ENCODE data around the gene MYO9B.
"Not testable (repeated sequence)": the region's sequence is repeated elsewhere in the genome, so short reads cannot be mapped to it uniquely, and the experiment has no call there.

The MYO9B gene

GRCh38 chr19:17091758-17092333 is 16.3 kb downstream of the MYO9B start:
- DNase-seq (ENCODE audit: low read depth) = no peak
- TF ChIP-seq, protein P1, sequence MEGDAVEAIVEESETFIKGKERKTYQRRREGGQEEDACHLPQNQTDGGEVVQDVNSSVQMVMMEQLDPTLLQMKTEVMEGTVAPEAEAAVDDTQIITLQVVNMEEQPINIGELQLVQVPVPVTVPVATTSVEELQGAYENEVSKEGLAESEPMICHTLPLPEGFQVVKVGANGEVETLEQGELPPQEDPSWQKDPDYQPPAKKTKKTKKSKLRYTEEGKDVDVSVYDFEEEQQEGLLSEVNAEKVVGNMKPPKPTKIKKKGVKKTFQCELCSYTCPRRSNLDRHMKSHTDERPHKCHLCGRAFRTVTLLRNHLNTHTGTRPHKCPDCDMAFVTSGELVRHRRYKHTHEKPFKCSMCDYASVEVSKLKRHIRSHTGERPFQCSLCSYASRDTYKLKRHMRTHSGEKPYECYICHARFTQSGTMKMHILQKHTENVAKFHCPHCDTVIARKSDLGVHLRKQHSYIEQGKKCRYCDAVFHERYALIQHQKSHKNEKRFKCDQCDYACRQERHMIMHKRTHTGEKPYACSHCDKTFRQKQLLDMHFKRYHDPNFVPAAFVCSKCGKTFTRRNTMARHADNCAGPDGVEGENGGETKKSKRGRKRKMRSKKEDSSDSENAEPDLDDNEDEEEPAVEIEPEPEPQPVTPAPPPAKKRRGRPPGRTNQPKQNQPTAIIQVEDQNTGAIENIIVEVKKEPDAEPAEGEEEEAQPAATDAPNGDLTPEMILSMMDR (conservative IDR thresholded peaks at IDR 0.05; ENCODE audit: low read depth, low read length) = no peak
- H3K4me3 ChIP-seq (ENCODE audit: low read length) = no peak overlapping the region

DNA sequence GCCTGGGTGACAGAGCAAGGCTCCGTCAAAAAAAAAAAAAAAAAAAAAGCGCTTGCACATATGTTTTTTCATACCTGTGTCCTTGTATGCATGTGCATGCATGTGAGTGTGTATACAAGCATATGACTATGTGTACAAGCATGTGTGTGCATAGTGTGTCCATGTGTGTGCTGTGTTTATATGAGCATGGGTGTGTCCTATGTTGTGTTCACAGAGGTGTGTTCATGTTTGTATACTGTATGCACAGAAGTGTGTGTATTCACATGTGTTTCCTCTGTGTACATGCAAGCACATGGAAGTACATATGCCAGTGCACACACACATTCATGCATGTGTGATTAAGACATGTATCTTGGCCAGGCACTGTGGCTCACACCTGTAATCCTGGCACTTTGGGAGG is 17.1 kb downstream of the MYO9B start:
- TF ChIP-seq, protein P1 (conservative IDR thresholded peaks at IDR 0.05; ENCODE audit: low read depth, low read length) = no peak
- no peak for DNase-seq (ENCODE audit: low read depth)
- no peak overlapping the region for H3K4me3 ChIP-seq (ENCODE audit: low read length)

- not testable (repeated sequence) for H3K4me3 ChIP-seq (ENCODE audit: low read length); DNase-seq (ENCODE audit: low read depth)
These were observed 19.1 kb downstream of the MYO9B start for GRCh38 chr19:17094694-17095093.

GRCh38 chr19:17095141-17095919 is 19.8 kb downstream of the MYO9B start:
- no peak for DNase-seq (ENCODE audit: low read depth)
- H3K4me3 ChIP-seq (ENCODE audit: low read length) = no peak overlapping the region
- TF ChIP-seq, protein P1 (conservative IDR thresholded peaks at IDR 0.05; ENCODE audit: low read depth, low read length) = no peak

- TF ChIP-seq, protein P1 (conservative IDR thresholded peaks at IDR 0.05; ENCODE audit: low read depth, low read length) = no peak
- DNase-seq (ENCODE audit: low read depth) = no peak
- no peak overlapping the region for H3K4me3 ChIP-seq (ENCODE audit: low read length)
These were observed 22.1 kb downstream of the MYO9B start for GRCh38 chr19:17097593-17098126.

- H3K4me3 ChIP-seq (ENCODE audit: low read length) = no peak overlapping the region
- TF ChIP-seq, protein P1 (conservative IDR thresholded peaks at IDR 0.05; ENCODE audit: low read depth, low read length) = no peak
These were observed 22.7 kb downstream of the MYO9B start for GRCh38 chr19:17098326-17098725.

GRCh38 chr19:17101686-17102628 is 26.4 kb downstream of the MYO9B start:
- no peak overlapping the region for H3K4me3 ChIP-seq (ENCODE audit: low read length)
- TF ChIP-seq, protein P1 (conservative IDR thresholded peaks at IDR 0.05; ENCODE audit: low read depth, low read length) = no peak

More at GRCh38 chr19:17098326-17098725, 22.7 kb downstream of the MYO9B start:
- no peak for DNase-seq (ENCODE audit: low read depth)

More at GRCh38 chr19:17101686-17102628, 26.4 kb downstream of the MYO9B start:
- no peak for DNase-seq (ENCODE audit: low read depth)

Measured in retinal pigment epithelial cell (primary cell).